GM18511 (cell line): ENCODE results near the gene MREG.

Source experiments
- ATAC-seq: cut with Tn5 transposase; IDR thresholded peaks from one replicate; pipeline ENCODE4 v1.9.1; 2021; ENCODE audit warnings: mild to moderate bottlenecking, moderate library complexity; ENCODE audit not compliant: unreplicated experiment

Gene MREG

GRCh38 chr2:216013080-216013909 lies at the start of gene MREG:
Gene MREG (minus strand): TSS chr2:216013551. CDS start chr2:216013327, 224 bp downstream.
- peak; percentile 43 for ATAC-seq

GRCh38 chr2:216059233-216059834 lies 46.0 kb upstream of the MREG start:
- ATAC-seq: no peak

- peak; percentile 83 for ATAC-seq
Measured at GRCh38 chr2:216057688-216058193, 44.4 kb upstream of the MREG start.

- peak; percentile 48 for ATAC-seq
Measured at GRCh38 chr2:216056739-216057138, 43.4 kb upstream of the MREG start.

GRCh38 chr2:216055680-216056079 lies 42.3 kb upstream of the MREG start:
- ATAC-seq: no peak

- ATAC-seq: no peak
Measured at GRCh38 chr2:216052420-216052819, 39.1 kb upstream of the MREG start.

GRCh38 chr2:216051350-216051749 lies 38.0 kb upstream of the MREG start:
- ATAC-seq: no peak

GRCh38 chr2:216049452-216049851 lies 36.1 kb upstream of the MREG start:
- no peak for ATAC-seq

- no peak for ATAC-seq
Measured at GRCh38 chr2:216047397-216047796, 34.0 kb upstream of the MREG start.

- ATAC-seq: peak; percentile 99
Measured at GRCh38 chr2:216044883-216045486, 31.6 kb upstream of the MREG start.

GRCh38 chr2:216043949-216044348 lies 30.6 kb upstream of the MREG start:
- ATAC-seq: no peak

- no peak for ATAC-seq
Measured at GRCh38 chr2:216041438-216041837, 28.1 kb upstream of the MREG start.

- no peak for ATAC-seq
Measured at GRCh38 chr2:216039918-216040317, 26.6 kb upstream of the MREG start.

GRCh38 chr2:216034065-216034464 lies 20.7 kb upstream of the MREG start:
- ATAC-seq: peak; percentile 41

- peak; percentile 45 for ATAC-seq
Measured at GRCh38 chr2:216033403-216033802, 20.1 kb upstream of the MREG start.

- peak; percentile 81 for ATAC-seq
Measured at GRCh38 chr2:216031960-216032689, 18.8 kb upstream of the MREG start.

- no peak for ATAC-seq
Measured at GRCh38 chr2:216030216-216030615, 16.9 kb upstream of the MREG start.

- ATAC-seq: no peak
Measured at GRCh38 chr2:216029416-216030129, 16.2 kb upstream of the MREG start.

- no peak for ATAC-seq
Measured at GRCh38 chr2:216024779-216025336, 11.5 kb upstream of the MREG start.

GRCh38 chr2:216023055-216023648 lies 9.8 kb upstream of the MREG start:
- peak; percentile 95 for ATAC-seq
